Measurements from ENCODE around the gene FKBP2. TPM values are rescaled to one million over a fixed set of nuclear protein-coding genes. Genes with fewer than 3 reads are reported as not detected.

The FKBP2 gene
- polyA plus RNA-seq, 4 donors: 76.2 to 109 (median 85.7) TPM

GRCh38 chr11:64218628-64219353, 22.1 kb upstream of the FKBP2 start:
- no peak for DNase-seq (ENCODE audit: low read depth in 4 of 4, low spot score in 3 of 4)

GRCh38 chr11:64219354-64219684, 21.6 kb upstream of the FKBP2 start:
- DNase-seq (ENCODE audit: low read depth in 4 of 4, low spot score in 3 of 4): no peak

- no peak for DNase-seq (ENCODE audit: low read depth in 4 of 4, low spot score in 3 of 4)
Observed at GRCh38 chr11:64219755-64220154, 21.1 kb upstream of the FKBP2 start.

GRCh38 chr11:64220271-64220670, 20.6 kb upstream of the FKBP2 start:
- no peak for DNase-seq (ENCODE audit: low read depth in 4 of 4, low spot score in 3 of 4)

- DNase-seq (ENCODE audit: low read depth in 4 of 4, low spot score in 3 of 4): no peak
Observed at GRCh38 chr11:64220798-64221197, 20.1 kb upstream of the FKBP2 start.

GRCh38 chr11:64222651-64223000, 18.3 kb upstream of the FKBP2 start:
- no peak for DNase-seq (ENCODE audit: low read depth in 4 of 4, low spot score in 3 of 4)

GRCh38 chr11:64223001-64223651, 17.8 kb upstream of the FKBP2 start:
- DNase-seq (ENCODE audit: low read depth in 4 of 4, low spot score in 3 of 4): no peak

- no peak for DNase-seq (ENCODE audit: low read depth in 4 of 4, low spot score in 3 of 4)
Observed at GRCh38 chr11:64224151-64224890, 16.6 kb upstream of the FKBP2 start.

GRCh38 chr11:64224891-64225607, 15.8 kb upstream of the FKBP2 start:
- DNase-seq (ENCODE audit: low read depth in 4 of 4, low spot score in 3 of 4): no peak

GRCh38 chr11:64225608-64226506, 15.0 kb upstream of the FKBP2 start, which contains the start of the genes NUDT22 and TRPT1:
Gene NUDT22 (plus strand): TSS chr11:64226274. CDS start chr11:64226653, 379 bp downstream.
Gene TRPT1 (minus strand): TSS chr11:64226186. CDS start chr11:64225860, 326 bp downstream.
- no peak for DNase-seq (ENCODE audit: low read depth in 4 of 4, low spot score in 3 of 4)

GRCh38 chr11:64226507-64227051, 14.3 kb upstream of the FKBP2 start:
- no peak for DNase-seq (ENCODE audit: low read depth in 4 of 4, low spot score in 3 of 4)

GRCh38 chr11:64227405-64227956, 13.4 kb upstream of the FKBP2 start:
- DNase-seq (ENCODE audit: low read depth in 4 of 4, low spot score in 3 of 4): no peak

GRCh38 chr11:64229090-64229743, 11.7 kb upstream of the FKBP2 start:
- no peak for DNase-seq (ENCODE audit: low read depth in 4 of 4, low spot score in 3 of 4)

GRCh38 chr11:64229744-64230170, 11.1 kb upstream of the FKBP2 start:
- DNase-seq (ENCODE audit: low read depth in 4 of 4, low spot score in 3 of 4): no peak

- peak; percentile 88 to 95 (median 93) for DNase-seq (ENCODE audit: low read depth in 4 of 4, low spot score in 3 of 4)
Observed at GRCh38 chr11:64230171-64230984, 10.5 kb upstream of the FKBP2 start, which contains the start of gene DNAJC4. Gene DNAJC4 (plus strand): TSS chr11:64230548. CDS start chr11:64230855, 307 bp downstream.

GRCh38 chr11:64230985-64231365, 9.9 kb upstream of the FKBP2 start:
- no peak for DNase-seq (ENCODE audit: low read depth in 4 of 4, low spot score in 3 of 4)

GRCh38 chr11:64231546-64231945, 9.3 kb upstream of the FKBP2 start:
- no peak for DNase-seq (ENCODE audit: low read depth in 4 of 4, low spot score in 3 of 4)
